Measurements from ENCODE around the gene ZNRF1.
"Not testable (repeated sequence)": the region's sequence is repeated elsewhere in the genome, so short reads cannot be mapped to it uniquely, and the experiment has no call there.

Gene ZNRF1

GRCh38 chr16:75022567-75022966 lies 23.7 kb downstream of the ZNRF1 start:
- no peak overlapping the region for H3K27ac Mint-ChIP-seq (ENCODE audit: low read depth)
- peaks cover 13% of the 10 kb centered on the region for H3K4me1 Mint-ChIP-seq

GRCh38 chr16:75023009-75023408 lies 24.2 kb downstream of the ZNRF1 start:
- ATAC-seq (replicated peaks; ENCODE audit: extremely low read depth, poor library complexity, severe bottlenecking) (no peak), DNase-seq (ENCODE audit: low spot score in 2 of 2) (no peak)
- Mint-ChIP-seq H3K27me3 (peaks cover 10% of the 10 kb centered on the region), H3K27ac (ENCODE audit: low read depth) (no peak overlapping the region), H3K4me1 (peaks cover 13% of the 10 kb centered on the region), H3K36me3 (ENCODE audit: insufficient read depth) (peaks cover 1% of the 10 kb centered on the region), H3K4me3 (no peak overlapping the region), H3K9me3 (peaks cover 12% of the 10 kb centered on the region)

More at GRCh38 chr16:75022567-75022966, 23.7 kb downstream of the ZNRF1 start:
- peaks cover 1% of the 10 kb centered on the region for H3K36me3 Mint-ChIP-seq (ENCODE audit: insufficient read depth)
- ATAC-seq (replicated peaks; ENCODE audit: extremely low read depth, poor library complexity, severe bottlenecking) (no peak), DNase-seq (ENCODE audit: low spot score in 2 of 2) (no peak)
- peaks cover 10% of the 10 kb centered on the region for H3K27me3 Mint-ChIP-seq
- peaks cover 12% of the 10 kb centered on the region for H3K9me3 Mint-ChIP-seq
- H3K4me3 Mint-ChIP-seq, result no peak overlapping the region

GRCh38 chr16:75024182-75024581 lies 25.4 kb downstream of the ZNRF1 start:
- Mint-ChIP-seq H3K4me3 (no peak overlapping the region), H3K27ac (ENCODE audit: low read depth) (no peak overlapping the region), H3K9me3 (peaks cover 12% of the 10 kb centered on the region), H3K27me3 (peaks cover 10% of the 10 kb centered on the region), H3K4me1 (peaks cover 7% of the 10 kb centered on the region), H3K36me3 (ENCODE audit: insufficient read depth) (peaks cover 1% of the 10 kb centered on the region)
- ATAC-seq (replicated peaks; ENCODE audit: extremely low read depth, poor library complexity, severe bottlenecking) (no peak), DNase-seq (ENCODE audit: low spot score in 2 of 2) (no peak)

GRCh38 chr16:75024594-75024993 lies 25.8 kb downstream of the ZNRF1 start:
- no peak overlapping the region for H3K4me3 Mint-ChIP-seq
- H3K36me3 Mint-ChIP-seq (ENCODE audit: insufficient read depth), result peaks cover 1% of the 10 kb centered on the region
- DNase-seq (ENCODE audit: low spot score in 2 of 2) (no peak), ATAC-seq (replicated peaks; ENCODE audit: extremely low read depth, poor library complexity, severe bottlenecking) (no peak)
- H3K9me3 Mint-ChIP-seq, result peaks cover 12% of the 10 kb centered on the region
- H3K4me1 Mint-ChIP-seq, result peaks cover 7% of the 10 kb centered on the region
- no peak overlapping the region for H3K27ac Mint-ChIP-seq (ENCODE audit: low read depth)
- peaks cover 10% of the 10 kb centered on the region for H3K27me3 Mint-ChIP-seq

- Mint-ChIP-seq H3K4me3 (no peak overlapping the region), H3K36me3 (ENCODE audit: insufficient read depth) (peaks cover 1% of the 10 kb centered on the region), H3K27ac (ENCODE audit: low read depth) (no peak overlapping the region), H3K9me3 (peaks cover 12% of the 10 kb centered on the region), H3K4me1 (peaks cover 7% of the 10 kb centered on the region), H3K27me3 (peaks cover 10% of the 10 kb centered on the region)
- DNase-seq (ENCODE audit: low spot score in 2 of 2) (no peak), ATAC-seq (replicated peaks; ENCODE audit: extremely low read depth, poor library complexity, severe bottlenecking) (no peak)
Observed at GRCh38 chr16:75025761-75026160, 26.9 kb downstream of the ZNRF1 start.

GRCh38 chr16:75026239-75026891 lies 27.5 kb downstream of the ZNRF1 start:
- not testable (repeated sequence) for H3K4me1 Mint-ChIP-seq; ATAC-seq (replicated peaks; ENCODE audit: extremely low read depth, poor library complexity, severe bottlenecking); H3K9me3 Mint-ChIP-seq; H3K27me3 Mint-ChIP-seq; H3K27ac Mint-ChIP-seq (ENCODE audit: low read depth); H3K4me3 Mint-ChIP-seq; H3K36me3 Mint-ChIP-seq (ENCODE audit: insufficient read depth); DNase-seq (ENCODE audit: low spot score in 2 of 2)

GRCh38 chr16:75026892-75027391 lies 28.1 kb downstream of the ZNRF1 start:
- Mint-ChIP-seq H3K4me1 (peaks cover 7% of the 10 kb centered on the region), H3K27ac (ENCODE audit: low read depth) (no peak overlapping the region), H3K36me3 (ENCODE audit: insufficient read depth) (peaks cover 1% of the 10 kb centered on the region), H3K27me3 (no peaks in the 10 kb centered on the region), H3K9me3 (peaks cover 2% of the 10 kb centered on the region), H3K4me3 (no peak overlapping the region)
- no peak for DNase-seq (ENCODE audit: low spot score in 2 of 2)
- ATAC-seq (replicated peaks; ENCODE audit: extremely low read depth, poor library complexity, severe bottlenecking), result no peak

GRCh38 chr16:75027520-75028300 lies 28.9 kb downstream of the ZNRF1 start:
- no peaks in the 10 kb centered on the region for H3K9me3 Mint-ChIP-seq
- H3K4me1 Mint-ChIP-seq, result peaks cover 7% of the 10 kb centered on the region
- no peak for DNase-seq (ENCODE audit: low spot score in 2 of 2)
- H3K36me3 Mint-ChIP-seq (ENCODE audit: insufficient read depth), result peaks cover 1% of the 10 kb centered on the region
- no peaks in the 10 kb centered on the region for H3K27me3 Mint-ChIP-seq
- H3K27ac Mint-ChIP-seq (ENCODE audit: low read depth), result no peak overlapping the region
- ATAC-seq (replicated peaks; ENCODE audit: extremely low read depth, poor library complexity, severe bottlenecking), result no peak
- no peak overlapping the region for H3K4me3 Mint-ChIP-seq

- no peaks in the 10 kb centered on the region for H3K9me3 Mint-ChIP-seq
Observed at GRCh38 chr16:75028544-75029135, 29.8 kb downstream of the ZNRF1 start.

GRCh38 chr16:75029854-75030253 lies 31.0 kb downstream of the ZNRF1 start:
- H3K4me3 Mint-ChIP-seq, result no peak overlapping the region
- no peak overlapping the region for H3K27ac Mint-ChIP-seq (ENCODE audit: low read depth)
- H3K9me3 Mint-ChIP-seq, result no peaks in the 10 kb centered on the region
- no peak for DNase-seq (ENCODE audit: low spot score in 2 of 2)
- no peaks in the 10 kb centered on the region for H3K27me3 Mint-ChIP-seq
- ATAC-seq (replicated peaks; ENCODE audit: extremely low read depth, poor library complexity, severe bottlenecking), result no peak
- H3K36me3 Mint-ChIP-seq (ENCODE audit: insufficient read depth), result no peaks in the 10 kb centered on the region
- no peaks in the 10 kb centered on the region for H3K4me1 Mint-ChIP-seq

More at GRCh38 chr16:75028544-75029135, 29.8 kb downstream of the ZNRF1 start:
- DNase-seq (ENCODE audit: low spot score in 2 of 2) (no peak), ATAC-seq (replicated peaks; ENCODE audit: extremely low read depth, poor library complexity, severe bottlenecking) (no peak)
- H3K4me1 Mint-ChIP-seq, result peaks cover 7% of the 10 kb centered on the region
- no peaks in the 10 kb centered on the region for H3K36me3 Mint-ChIP-seq (ENCODE audit: insufficient read depth)
- no peaks in the 10 kb centered on the region for H3K27me3 Mint-ChIP-seq
- H3K27ac Mint-ChIP-seq (ENCODE audit: low read depth), result no peak overlapping the region
- no peak overlapping the region for H3K4me3 Mint-ChIP-seq

- no peaks in the 10 kb centered on the region for H3K27me3 Mint-ChIP-seq
Observed at GRCh38 chr16:75032655-75033054, 33.8 kb downstream of the ZNRF1 start.

GRCh38 chr16:75035410-75035968 lies 36.7 kb downstream of the ZNRF1 start:
- H3K27ac Mint-ChIP-seq (ENCODE audit: low read depth), result no peak overlapping the region

More at GRCh38 chr16:75032655-75033054, 33.8 kb downstream of the ZNRF1 start:
- Mint-ChIP-seq H3K4me1 (no peaks in the 10 kb centered on the region), H3K36me3 (ENCODE audit: insufficient read depth) (no peaks in the 10 kb centered on the region), H3K4me3 (no peak overlapping the region), H3K27ac (ENCODE audit: low read depth) (no peak overlapping the region), H3K9me3 (no peaks in the 10 kb centered on the region)
- ATAC-seq (replicated peaks; ENCODE audit: extremely low read depth, poor library complexity, severe bottlenecking), result no peak
- no peak for DNase-seq (ENCODE audit: low spot score in 2 of 2)

More at GRCh38 chr16:75035410-75035968, 36.7 kb downstream of the ZNRF1 start:
- DNase-seq (ENCODE audit: low spot score in 2 of 2) (no peak), ATAC-seq (replicated peaks; ENCODE audit: extremely low read depth, poor library complexity, severe bottlenecking) (no peak)
- Mint-ChIP-seq H3K4me1 (no peaks in the 10 kb centered on the region), H3K9me3 (no peaks in the 10 kb centered on the region), H3K36me3 (ENCODE audit: insufficient read depth) (no peaks in the 10 kb centered on the region), H3K4me3 (no peak overlapping the region), H3K27me3 (no peaks in the 10 kb centered on the region)
